ENCODE results near the gene ASTN1. TPM values are rescaled to one million over a fixed set of nuclear protein-coding genes. Genes with fewer than 3 reads are reported as not detected.

ASTN1 gene
- total RNA-seq, 4 donors from 2014 or later, result 0.93 to 2.9 (median 2.3) TPM

GRCh38 chr1:176858433-176858916 is 306.0 kb downstream of the ASTN1 start:
- no peaks in the 10 kb centered on the region for H3K36me3 ChIP-seq
- H3K4me1 ChIP-seq, result no peaks in the 10 kb centered on the region
- H3K27ac ChIP-seq, result no peak overlapping the region
- WGBS, 2 donors (ENCODE audit: low coverage in 1 of 2), result 59 to 74% methylated on average over 4 of the region's 4 CpGs
- TF ChIP-seq EP300 (IDR thresholded peaks at IDR 0.05) (no peak), POLR2A (IDR thresholded peaks at IDR 0.05) (no peak), POLR2AphosphoS5 (IDR thresholded peaks at IDR 0.05) (no peak), CTCF (IDR thresholded peaks at IDR 0.05) (no peak)
- no peaks in the 10 kb centered on the region for H3K9me3 ChIP-seq
- no peaks in the 10 kb centered on the region for H3K27me3 ChIP-seq
- no peak for ATAC-seq
- no peak overlapping the region for H3K4me3 ChIP-seq

DNA sequence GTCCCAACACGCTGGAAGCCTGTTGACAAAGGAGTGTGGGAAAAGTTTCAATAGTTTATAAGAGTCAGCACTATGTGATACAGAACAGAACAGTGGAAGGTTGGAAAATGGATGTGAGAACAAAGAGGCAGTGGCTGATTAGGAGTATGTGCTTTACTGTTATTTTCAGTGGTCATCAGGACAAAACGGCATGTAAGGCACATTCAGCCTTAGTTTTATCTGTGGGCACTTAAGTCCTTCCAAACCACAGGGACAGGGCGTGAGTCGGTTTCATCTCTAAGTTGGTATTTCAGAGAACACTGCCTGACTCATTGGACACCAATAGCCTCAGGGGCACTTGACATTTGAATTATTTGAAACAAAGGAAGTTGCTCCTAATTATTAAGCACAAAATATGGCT is 306.9 kb downstream of the ASTN1 start:
- Histone ChIP-seq H3K27ac (no peak overlapping the region), H3K4me1 (no peaks in the 10 kb centered on the region), H3K4me3 (no peak overlapping the region), H3K27me3 (no peaks in the 10 kb centered on the region), H3K9me3 (no peaks in the 10 kb centered on the region), H3K36me3 (no peaks in the 10 kb centered on the region)
- ATAC-seq, result no peak
- TF ChIP-seq CTCF (IDR thresholded peaks at IDR 0.05) (no peak), POLR2AphosphoS5 (IDR thresholded peaks at IDR 0.05) (no peak), POLR2A (IDR thresholded peaks at IDR 0.05) (no peak), EP300 (IDR thresholded peaks at IDR 0.05) (no peak)
- WGBS, 2 donors (ENCODE audit: low coverage in 1 of 2), result 46 to 71% methylated on average over 3 to 4 of the region's 4 CpGs

- WGBS, 2 donors (ENCODE audit: low coverage in 1 of 2), result 74 to 76% methylated on average over 6 to 7 of the region's 7 CpGs
- Histone ChIP-seq H3K36me3 (no peaks in the 10 kb centered on the region), H3K9me3 (no peaks in the 10 kb centered on the region), H3K4me1 (no peaks in the 10 kb centered on the region), H3K27me3 (no peaks in the 10 kb centered on the region), H3K4me3 (no peak overlapping the region), H3K27ac (no peak overlapping the region)
- no peak for TF ChIP-seq EP300 (IDR thresholded peaks at IDR 0.05)
- TF ChIP-seq CTCF (IDR thresholded peaks at IDR 0.05), result no peak
- no peak for TF ChIP-seq POLR2AphosphoS5 (IDR thresholded peaks at IDR 0.05)
- no peak for TF ChIP-seq POLR2A (IDR thresholded peaks at IDR 0.05)
- no peak for ATAC-seq
Measured at GRCh38 chr1:176854758-176855745, 309.5 kb downstream of the ASTN1 start.

DNA sequence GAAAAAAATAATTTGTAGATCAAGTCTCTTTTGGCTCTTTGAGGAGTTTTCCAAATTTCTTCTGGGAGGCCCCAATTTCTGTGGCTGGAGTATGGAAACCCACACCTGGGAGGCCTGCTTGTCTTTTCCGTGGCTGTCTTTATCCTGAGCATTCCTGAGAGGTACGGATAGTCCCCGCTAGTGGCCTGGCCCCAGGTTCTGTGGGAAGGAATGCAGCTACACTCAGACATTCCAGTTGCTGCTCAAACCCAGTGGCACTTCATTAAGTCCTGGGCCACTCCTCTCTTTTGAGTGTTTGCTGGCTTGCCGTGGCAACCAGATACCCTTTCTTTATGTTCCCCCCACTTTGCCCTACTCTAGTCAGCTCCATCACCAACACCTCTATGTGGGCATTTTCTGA is 310.4 kb downstream of the ASTN1 start:
- WGBS, 2 donors (ENCODE audit: low coverage in 1 of 2), result 96% methylated on average over 4 of the region's 4 CpGs; no CpG with 5 or more reads in 1 of the 2 donors
- Histone ChIP-seq H3K4me3 (no peak overlapping the region), H3K4me1 (no peaks in the 10 kb centered on the region), H3K27me3 (no peaks in the 10 kb centered on the region), H3K27ac (no peak overlapping the region), H3K36me3 (no peaks in the 10 kb centered on the region), H3K9me3 (no peaks in the 10 kb centered on the region)
- no peak for ATAC-seq
- TF ChIP-seq POLR2AphosphoS5 (IDR thresholded peaks at IDR 0.05) (no peak), POLR2A (IDR thresholded peaks at IDR 0.05) (no peak), CTCF (IDR thresholded peaks at IDR 0.05) (no peak), EP300 (IDR thresholded peaks at IDR 0.05) (no peak)

Measured in gastroesophageal sphincter (tissue), 4 donors.